Vagina (tissue), 2 donors: ENCODE data around the gene SAMD7. TPM values are rescaled to one million over a fixed set of nuclear protein-coding genes. Genes with fewer than 3 reads are reported as not detected.

Source experiments
- DNase-seq, 2 donors: peaks; one replicate each; pipeline ENCODE4 v3.0.0-alpha.2; 2017; ENCODE audit errors: extremely low spot score in 2 of 2
- H3K27ac ChIP-seq: fragments of 200-600 bp; sonication (generic); one replicate; pipeline ENCODE4 v1.5.1; 2019
- H3K27me3 ChIP-seq: fragments of 200-600 bp; sonication (generic); one replicate; pipeline ENCODE4 v1.5.1; 2019
- H3K36me3 ChIP-seq, 2 donors: fragments of 200-600 bp; sonication (generic); one replicate each; pipeline ENCODE4 v1.5.1; 2017 to 2019
- H3K4me1 ChIP-seq: fragments of 200-600 bp; sonication (generic); one replicate; pipeline ENCODE4 v1.5.1; 2019
- H3K4me3 ChIP-seq, 2 donors: fragments of 200-600 bp; sonication (generic); 1 replicate in 1 of 2; 2 replicates in 1 of 2; pipeline ENCODE4 v1.5.1; 2016 to 2019
- H3K9me3 ChIP-seq: fragments of 200-600 bp; sonication (generic); one replicate; pipeline ENCODE4 v1.5.1; 2019
- CTCF ChIP-seq, 3 experiments: fragments of 450-650 bp in 2 of 3; fragments of 200-600 bp in 1 of 3; sonication (generic) in 1 of 3; IDR thresholded peaks; one replicate each; pipeline ENCODE4 v1.5.1; 2017 to 2019; ENCODE audit warnings: antibody characterized with exemption in 3 of 3, mild to moderate bottlenecking in 2 of 3, moderate library complexity in 2 of 3
- POLR2A ChIP-seq, 2 donors: fragments of 450-650 bp; IDR thresholded peaks; one replicate each; pipeline ENCODE4 v1.6.1; 2017; ENCODE audit warnings: antibody characterized with exemption in 2 of 2, mild to moderate bottlenecking in 2 of 2, moderate library complexity in 2 of 2
- POLR2AphosphoS5 ChIP-seq, 2 donors: sonication (generic); formaldehyde crosslinking; IDR thresholded peaks; one replicate each; pipeline ENCODE4 v1.9.0; 2017; ENCODE audit warnings: antibody characterized with exemption in 2 of 2, mild to moderate bottlenecking in 2 of 2, low read depth in 1 of 2; ENCODE audit not compliant: insufficient read depth in 1 of 2
- intact Hi-C: fragments of 100-400 bp; cut with DNase I; formaldehyde crosslinking; loops from one replicate; pipeline ENCODE4 v1.15.1; 2023
- total RNA-seq: library from RNA; depleted of rRNA; stranded (reverse); fragments of >200 nt; gene quantifications from one replicate; pipeline ENCODE4 v1.2.3, GENCODE V29; 2016

SAMD7 gene
- total RNA-seq, 1 donor from 2014 or later: not detected

GRCh38 chr3:169970847-169971246 is 59.5 kb downstream of the SAMD7 start:
- H3K36me3 ChIP-seq: peaks cover 0 to 6% of the 10 kb centered on the region in 2 donors
- H3K4me3 ChIP-seq: no peak overlapping the region
- no peak for DNase-seq
- H3K4me1 ChIP-seq: peaks cover 59% of the 10 kb centered on the region
- no peaks in the 10 kb centered on the region for H3K27me3 ChIP-seq
- H3K9me3 ChIP-seq: no peaks in the 10 kb centered on the region
- no peak for TF ChIP-seq POLR2A (IDR thresholded peaks at IDR 0.05)
- TF ChIP-seq CTCF (IDR thresholded peaks at IDR 0.05): no peak
- no peak for TF ChIP-seq POLR2AphosphoS5 (IDR thresholded peaks at IDR 0.05; ENCODE audit: insufficient read depth in 1 of 2, low read depth in 1 of 2)
- H3K27ac ChIP-seq: no peak overlapping the region
- intact Hi-C loops: no loop called here

- H3K27ac ChIP-seq: no peak overlapping the region
- peaks cover 0 to 9% of the 10 kb centered on the region in 2 donors for H3K36me3 ChIP-seq
- DNase-seq: no peak
- no peaks in the 10 kb centered on the region for H3K27me3 ChIP-seq
- no peak for TF ChIP-seq CTCF (IDR thresholded peaks at IDR 0.05)
- no peak for TF ChIP-seq POLR2A (IDR thresholded peaks at IDR 0.05)
- no peak for TF ChIP-seq POLR2AphosphoS5 (IDR thresholded peaks at IDR 0.05; ENCODE audit: insufficient read depth in 1 of 2, low read depth in 1 of 2)
- intact Hi-C loops: no loop called here
- H3K4me3 ChIP-seq: no peak overlapping the region
- H3K4me1 ChIP-seq: peaks cover 54% of the 10 kb centered on the region
- no peaks in the 10 kb centered on the region for H3K9me3 ChIP-seq
Observed at GRCh38 chr3:169971522-169971921, 60.1 kb downstream of the SAMD7 start.

GRCh38 chr3:169980055-169980454 is 68.7 kb downstream of the SAMD7 start:
- DNase-seq: no peak
- H3K4me1 ChIP-seq: no peaks in the 10 kb centered on the region
- H3K27ac ChIP-seq: no peak overlapping the region
- TF ChIP-seq POLR2AphosphoS5 (IDR thresholded peaks at IDR 0.05; ENCODE audit: insufficient read depth in 1 of 2, low read depth in 1 of 2): no peak
- no peak for TF ChIP-seq CTCF (IDR thresholded peaks at IDR 0.05)
- TF ChIP-seq POLR2A (IDR thresholded peaks at IDR 0.05): no peak
- H3K36me3 ChIP-seq: peaks cover 0 to 61% of the 10 kb centered on the region in 2 donors
- intact Hi-C loops: no loop called here
- no peak overlapping the region for H3K4me3 ChIP-seq
- no peaks in the 10 kb centered on the region for H3K9me3 ChIP-seq
- no peaks in the 10 kb centered on the region for H3K27me3 ChIP-seq

GRCh38 chr3:169984292-169984691 is 72.9 kb downstream of the SAMD7 start:
- intact Hi-C loops: no loop called here
- H3K27ac ChIP-seq: no peak overlapping the region
- H3K9me3 ChIP-seq: no peaks in the 10 kb centered on the region
- peaks cover 0 to 75% of the 10 kb centered on the region in 2 donors for H3K36me3 ChIP-seq
- H3K4me3 ChIP-seq: no peak overlapping the region
- DNase-seq: no peak
- no peaks in the 10 kb centered on the region for H3K4me1 ChIP-seq
- no peak for TF ChIP-seq CTCF (IDR thresholded peaks at IDR 0.05)
- TF ChIP-seq POLR2AphosphoS5 (IDR thresholded peaks at IDR 0.05; ENCODE audit: insufficient read depth in 1 of 2, low read depth in 1 of 2): no peak
- no peak for TF ChIP-seq POLR2A (IDR thresholded peaks at IDR 0.05)
- H3K27me3 ChIP-seq: no peaks in the 10 kb centered on the region

Other genes with a start within 250 kb of the SAMD7 start
- gene MECOM, start 247.9 kb upstream of the SAMD7 start, total RNA-seq: 16.0 TPM
- gene TERC, start 146.5 kb upstream of the SAMD7 start, total RNA-seq: 204 TPM
- gene ACTRT3, start 142.0 kb upstream of the SAMD7 start, total RNA-seq: 1.7 TPM
- 16.7 TPM for gene MYNN, start 138.2 kb upstream of the SAMD7 start, total RNA-seq
- not detected for gene LRRIQ4, start 98.7 kb upstream of the SAMD7 start, total RNA-seq
- 0.49 TPM for gene LRRC34, start 98.7 kb upstream of the SAMD7 start, total RNA-seq
- gene LRRC31, start 41.6 kb upstream of the SAMD7 start, total RNA-seq: not detected
- gene SEC62, start 55.2 kb downstream of the SAMD7 start, total RNA-seq: 38.1 TPM
- gene GPR160, start 126.4 kb downstream of the SAMD7 start, total RNA-seq: 1.2 TPM